Superior temporal gyrus (tissue), 1 donor: Measurements from ENCODE around the gene GMFB.

Source experiments
- DNase-seq: peaks from one replicate; pipeline ENCODE4 v3.0.0-alpha.2; 2016; ENCODE audit errors: extremely low spot score

GMFB gene

DNA sequence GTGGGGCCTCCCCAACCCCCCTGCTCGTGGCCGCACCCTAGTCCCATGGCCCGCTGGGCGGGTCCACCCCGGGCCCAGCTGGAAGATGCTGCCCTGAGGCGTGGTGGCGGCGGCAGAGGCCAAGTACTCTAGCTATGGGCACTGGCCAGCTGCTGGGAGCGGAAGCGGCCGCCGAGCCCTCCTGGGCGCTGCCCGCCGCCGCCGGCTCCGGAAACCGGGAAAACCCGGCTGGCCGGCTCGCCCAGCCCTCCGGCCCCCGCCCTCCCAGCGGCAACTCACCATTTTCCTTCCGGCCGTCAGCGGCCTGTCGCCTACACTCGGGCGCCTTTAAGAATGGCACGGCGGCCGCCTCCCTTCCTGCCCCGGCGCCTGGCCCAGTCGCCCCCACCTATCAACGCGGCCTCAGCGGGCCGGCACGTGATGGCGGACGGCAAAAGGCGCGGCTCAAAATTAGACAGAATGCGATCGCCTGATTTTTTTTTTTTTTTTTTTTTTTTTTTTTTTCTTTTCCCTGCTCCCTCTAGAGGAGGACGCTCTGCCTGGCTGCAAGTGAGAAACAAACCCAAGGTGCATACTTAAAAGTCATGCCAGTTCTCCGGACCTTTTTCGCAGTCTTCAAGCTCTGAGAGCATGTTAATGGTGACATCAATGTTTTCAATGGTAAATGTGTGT is at the start of gene GMFB:
Gene GMFB (minus strand): TSS at position 335 of the 672 bp plus-strand sequence. CDS start 53 bp downstream, at position 282.
- DNase-seq, result peak; percentile 91

DNA sequence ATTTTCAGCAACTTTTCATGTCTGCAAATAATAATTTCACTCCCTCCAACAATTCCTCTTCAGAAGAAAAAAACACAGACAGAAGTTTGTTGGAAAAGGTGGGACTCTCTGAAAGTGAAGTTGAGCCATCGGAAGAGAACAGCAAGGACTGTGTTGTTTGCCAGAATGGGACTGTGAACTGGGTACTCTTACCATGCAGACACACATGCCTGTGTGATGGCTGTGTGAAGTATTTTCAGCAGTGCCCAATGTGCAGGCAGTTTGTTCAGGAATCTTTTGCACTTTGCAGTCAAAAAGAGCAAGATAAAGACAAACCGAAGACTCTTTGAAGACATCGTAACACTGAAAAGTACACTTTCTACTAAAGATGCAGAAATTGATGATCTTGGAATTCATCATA is 49.3 kb upstream of the GMFB start:
- DNase-seq, result no peak

DNA sequence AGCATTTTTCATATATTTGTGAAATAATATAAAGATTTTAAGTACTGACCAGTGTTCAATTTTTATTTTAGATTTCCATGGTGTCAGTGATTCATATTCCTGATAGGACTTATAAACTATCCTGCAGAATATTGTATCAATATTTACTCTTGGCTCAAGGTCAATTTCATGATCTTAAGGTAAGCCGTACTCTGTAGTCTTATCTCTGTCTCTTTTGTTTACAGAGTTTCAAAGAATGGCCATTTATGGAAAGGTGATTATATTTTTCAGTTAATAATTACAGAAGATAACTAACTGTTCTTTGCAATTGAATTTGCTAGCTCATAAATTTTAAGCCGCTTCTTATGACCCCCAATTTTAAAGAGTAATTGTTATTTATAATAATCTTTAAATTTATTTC is 48.9 kb upstream of the GMFB start:
- no peak for DNase-seq

DNA sequence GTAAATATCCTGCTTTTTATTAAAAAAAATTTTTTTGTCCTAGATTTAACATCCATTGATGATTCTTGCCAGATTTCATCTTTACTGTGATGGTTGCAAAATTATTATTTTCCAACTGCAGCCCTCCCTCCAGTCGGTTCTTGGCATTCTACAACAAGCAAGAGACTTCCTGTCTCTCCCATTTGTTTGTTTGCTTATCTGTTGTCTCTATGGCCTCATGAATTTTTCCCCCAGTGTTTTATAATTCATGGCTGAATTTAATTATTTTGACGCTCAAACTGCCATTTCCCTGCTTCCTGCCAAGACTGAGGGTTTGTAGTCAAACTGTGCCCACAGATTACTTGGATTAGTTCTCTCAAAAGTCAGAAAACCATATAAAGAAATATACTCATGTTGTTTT is 46.9 kb upstream of the GMFB start:
- DNase-seq, result no peak

DNA sequence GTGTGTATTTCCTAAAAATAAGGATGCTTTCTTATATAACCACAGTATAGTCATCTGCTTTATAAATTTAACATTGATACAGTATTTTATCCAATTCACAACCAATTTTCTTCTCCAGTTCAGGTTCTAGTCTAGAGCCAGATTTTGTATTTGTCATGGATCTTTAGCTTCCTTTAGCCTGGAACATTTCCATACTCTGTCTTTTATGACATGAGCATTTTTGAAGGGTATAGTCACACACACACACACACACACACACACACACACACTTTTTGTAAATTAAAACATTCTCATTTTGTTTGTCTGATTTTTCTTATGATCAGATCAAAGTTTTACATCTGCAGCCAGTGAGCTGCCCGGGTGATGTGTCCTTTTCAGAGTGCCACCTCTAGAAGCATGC is 46.3 kb upstream of the GMFB start:
- DNase-seq, result no peak

DNA sequence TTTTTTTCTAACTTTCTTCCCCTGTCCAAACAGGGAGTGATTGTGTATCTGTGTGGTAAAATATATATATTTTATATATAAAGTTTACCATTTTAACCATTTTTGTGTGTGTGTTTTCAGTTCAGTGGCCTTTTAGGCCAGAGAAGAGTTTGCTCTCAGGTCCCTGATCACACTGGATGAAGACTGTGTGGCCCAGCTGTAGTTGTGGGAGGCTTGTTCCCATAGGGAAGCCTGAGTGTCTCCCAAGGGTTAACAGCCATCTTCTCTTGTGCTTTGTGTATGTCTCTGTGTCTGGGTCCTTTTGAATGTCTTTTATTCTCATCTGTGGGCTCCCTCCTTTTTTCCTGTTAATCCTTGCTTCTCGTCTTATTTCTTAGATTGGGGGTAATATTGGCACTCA is 44.3 kb upstream of the GMFB start:
- no peak for DNase-seq

DNA sequence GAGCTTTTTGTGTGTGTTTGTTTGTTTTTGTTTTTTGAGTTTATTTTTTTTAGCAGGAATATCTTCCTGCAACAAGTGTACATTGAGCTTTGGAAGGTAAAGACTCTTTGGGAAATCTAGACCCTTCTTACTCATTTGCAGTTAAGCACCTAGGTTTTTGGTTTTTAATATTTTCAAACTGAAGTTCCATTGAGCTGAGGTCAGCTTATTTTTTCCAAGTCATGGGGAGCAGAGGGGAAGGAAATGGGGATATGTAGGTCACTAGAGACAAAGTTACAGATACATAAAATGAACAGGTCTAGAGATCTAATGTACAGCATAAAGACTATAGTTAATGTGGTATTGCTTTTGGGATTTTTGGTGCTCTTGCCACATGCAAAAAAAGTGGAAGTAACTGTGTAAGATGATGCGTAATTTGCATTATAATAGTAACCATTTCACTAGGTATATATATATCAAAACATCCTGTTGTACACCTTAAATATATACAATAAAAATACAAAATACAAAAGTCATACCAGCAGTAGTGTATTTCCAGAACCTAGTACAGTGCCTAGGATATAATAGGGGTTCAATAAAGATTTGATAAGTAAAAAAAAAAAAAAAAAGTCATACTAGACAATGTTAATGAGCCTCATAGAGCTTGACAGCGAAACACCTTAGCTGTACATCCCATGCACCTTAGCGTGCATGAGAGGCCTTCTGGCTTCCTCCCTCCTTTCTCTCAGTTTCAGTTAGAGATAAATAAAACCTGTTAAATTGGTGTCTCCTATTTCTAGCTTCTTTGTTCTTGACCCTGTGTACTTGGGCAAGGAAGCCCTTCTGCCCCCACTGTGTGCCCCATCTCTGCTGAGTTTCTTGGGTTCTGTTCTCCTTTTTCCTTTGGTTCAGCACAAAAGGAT is 43.6 kb upstream of the GMFB start:
- no peak for DNase-seq

DNA sequence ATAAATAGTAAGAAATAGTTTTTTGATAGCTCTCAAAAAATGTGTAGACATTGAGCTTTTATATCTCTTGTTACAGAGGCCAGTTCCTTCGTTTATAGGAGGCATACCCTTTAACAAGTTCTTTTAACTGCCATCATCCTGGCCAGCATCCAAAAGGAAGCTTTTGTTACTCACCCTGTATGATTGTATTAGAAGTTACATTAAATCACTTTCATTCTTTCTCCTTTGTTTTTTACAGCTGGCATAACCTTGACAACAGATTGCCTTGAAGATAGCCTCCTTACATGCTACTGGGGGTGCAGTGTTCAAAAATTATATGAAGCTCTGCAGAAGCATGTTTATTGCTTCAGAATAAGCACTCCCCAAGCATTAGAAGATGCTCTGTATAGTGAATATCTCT is 41.0 kb upstream of the GMFB start:
- DNase-seq, result no peak

DNA sequence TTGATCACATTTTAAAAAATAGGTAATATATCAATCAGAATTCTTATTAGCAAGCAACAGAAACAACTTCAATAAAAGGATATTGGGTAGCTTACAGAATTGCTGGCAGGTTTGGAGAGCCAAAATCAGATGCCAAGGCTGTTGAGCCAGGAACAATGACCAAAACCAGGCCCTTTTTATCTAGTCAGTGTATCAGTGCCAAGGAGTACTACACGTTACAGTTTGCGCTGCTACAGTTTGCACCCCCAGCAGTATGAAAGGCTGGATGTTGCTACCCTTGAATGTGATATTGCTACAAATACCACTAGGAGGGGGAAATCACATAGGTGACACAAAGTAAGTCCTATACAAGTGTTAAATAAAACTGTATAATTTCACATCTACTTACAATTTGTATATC is 40.2 kb upstream of the GMFB start:
- DNase-seq, result no peak

DNA sequence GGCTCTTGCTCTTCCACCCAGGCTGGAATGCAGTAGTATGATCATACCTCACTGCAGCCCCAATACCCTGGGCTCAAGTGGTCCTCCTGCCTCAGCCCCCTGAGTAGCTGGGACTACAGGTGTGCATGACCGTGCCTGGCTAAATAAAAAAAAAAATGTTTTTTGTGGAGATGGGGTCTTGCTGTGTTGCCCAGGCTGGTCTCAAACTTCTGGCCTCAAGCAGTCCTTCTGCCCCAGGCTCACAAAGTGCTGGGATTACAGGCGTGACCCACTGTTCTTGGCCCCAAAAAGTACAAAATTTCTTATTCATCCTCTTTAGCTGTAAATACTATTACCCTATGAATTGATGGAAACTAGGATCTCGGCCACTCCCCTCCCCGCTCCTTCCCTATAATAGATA is 35.6 kb upstream of the GMFB start:
- no peak for DNase-seq

DNA sequence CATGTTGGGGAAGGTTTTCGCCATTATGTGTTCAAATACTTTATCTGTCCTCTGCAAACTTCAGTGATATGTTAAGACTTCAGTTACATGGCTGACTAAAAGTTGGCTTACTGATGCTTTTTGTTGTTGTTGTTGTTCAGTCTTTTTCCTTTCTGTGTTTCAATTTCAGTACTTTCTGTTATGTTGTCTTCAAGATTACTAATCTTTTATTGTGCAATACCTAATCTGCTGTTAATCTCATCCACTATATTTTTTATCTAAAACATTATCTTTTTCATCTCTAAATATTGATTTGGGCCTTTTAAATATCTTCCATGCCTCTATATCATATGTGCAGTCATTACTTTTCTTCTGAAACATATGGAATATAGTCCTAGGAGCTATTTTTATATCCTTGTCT is 27.9 kb upstream of the GMFB start:
- no peak for DNase-seq

DNA sequence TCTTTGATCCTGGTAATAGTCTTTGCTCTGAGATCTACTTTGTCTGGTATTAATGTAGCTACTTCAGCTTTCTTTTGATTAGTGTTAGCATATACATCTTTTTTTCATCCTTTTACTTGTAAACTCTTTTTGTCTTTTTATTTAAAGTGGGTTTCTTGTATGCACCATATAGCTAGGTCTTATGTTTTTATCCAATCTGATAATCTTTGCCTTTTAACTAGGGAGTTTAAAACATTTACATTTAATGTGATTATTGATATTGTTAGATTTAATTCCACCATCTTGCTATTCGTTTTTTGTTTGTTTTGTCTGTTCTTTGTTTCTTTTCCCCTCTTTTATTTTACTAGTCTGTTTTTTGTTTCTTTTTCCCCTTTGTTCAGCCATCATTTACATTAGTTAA is 26.9 kb upstream of the GMFB start:
- no peak for DNase-seq

DNA sequence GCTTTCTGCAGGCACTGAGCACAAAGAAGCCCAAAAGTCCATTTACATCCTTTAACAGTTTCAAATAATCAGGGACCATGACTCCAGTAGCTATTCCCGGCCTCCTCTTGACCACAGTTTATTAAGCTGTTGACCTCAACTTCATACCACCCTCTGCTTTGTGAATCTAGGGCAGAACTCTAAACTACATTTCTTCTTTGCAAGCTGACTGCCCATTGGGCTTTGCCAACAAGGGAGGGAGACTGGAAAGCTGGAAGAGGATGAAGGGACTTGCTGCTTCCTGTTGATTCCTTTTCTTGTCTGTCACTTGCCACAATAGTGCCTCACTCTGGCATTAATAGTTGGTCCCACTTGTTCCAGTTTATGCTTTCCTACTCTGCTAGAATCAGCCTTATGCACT is 23.6 kb upstream of the GMFB start:
- DNase-seq, result no peak

DNA sequence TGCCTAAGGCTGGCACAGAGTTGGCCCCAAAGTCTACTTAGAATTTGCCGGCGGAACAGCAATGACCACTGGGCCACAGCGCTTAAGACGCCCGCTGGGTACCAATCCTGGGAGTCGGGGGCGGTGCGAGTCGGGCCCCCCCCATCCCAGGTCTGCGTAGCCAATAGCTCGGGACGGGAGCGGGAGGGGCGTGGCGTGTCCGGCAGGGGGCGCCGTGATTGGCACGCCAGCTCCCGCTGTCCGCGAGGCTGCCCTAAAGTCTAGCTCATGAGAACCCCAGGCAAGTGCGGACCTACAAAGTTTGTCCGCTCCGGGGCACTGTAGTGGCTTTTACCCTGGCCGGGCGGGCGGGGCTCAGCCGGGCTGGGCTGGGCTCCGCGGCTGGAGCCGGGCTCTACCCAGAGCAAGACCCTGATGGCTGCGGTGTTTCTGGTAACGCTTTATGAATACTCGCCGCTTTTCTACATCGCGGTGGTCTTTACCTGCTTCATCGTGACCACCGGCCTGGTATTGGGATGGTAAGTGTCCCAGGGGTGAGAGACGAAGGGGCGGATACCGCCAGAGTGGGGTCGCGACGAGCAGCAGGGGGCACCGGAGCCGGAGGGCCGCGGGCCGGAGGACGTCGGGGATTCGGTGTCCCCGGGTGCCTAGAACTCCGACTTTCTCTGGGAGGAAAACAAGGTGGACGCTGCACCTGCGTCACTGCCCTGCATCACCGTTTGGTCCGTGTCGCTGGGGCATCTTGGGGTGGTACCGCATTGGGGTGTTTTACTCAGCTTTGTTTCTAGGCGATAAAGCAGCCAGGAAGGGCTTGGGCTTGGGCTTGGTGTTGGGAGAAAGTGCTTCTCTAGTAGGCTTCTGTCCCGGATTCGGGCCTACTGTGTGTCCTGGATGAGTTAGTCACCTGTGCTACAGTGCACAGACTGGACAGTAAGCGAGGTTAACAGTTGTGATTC is 21.0 kb upstream of the GMFB start, which contains the start of gene CGRRF1:
Gene CGRRF1 (plus strand): TSS at position 361 of the 956 bp plus-strand sequence. CDS start 54 bp downstream, at position 415.
- DNase-seq, result peak; percentile 98

DNA sequence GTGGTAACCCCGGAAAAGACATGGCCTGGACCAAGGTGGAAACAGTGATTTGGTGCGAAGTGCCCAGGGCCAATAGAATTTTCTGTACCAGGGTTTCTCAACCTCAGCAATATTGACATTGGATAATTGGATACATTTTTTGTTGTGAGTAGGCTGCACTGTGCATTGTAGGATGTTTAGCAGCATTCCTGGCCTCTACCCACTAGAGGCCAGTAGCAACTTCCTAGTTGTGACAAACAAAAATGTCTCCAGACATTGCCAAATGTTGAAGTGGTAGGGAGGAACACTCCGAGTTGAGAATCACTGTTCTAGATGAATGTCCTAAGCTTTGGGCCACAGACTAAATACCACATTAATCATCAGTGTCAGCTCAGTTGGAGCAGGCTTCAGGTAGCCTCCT is 14.7 kb upstream of the GMFB start:
- no peak for DNase-seq

DNA sequence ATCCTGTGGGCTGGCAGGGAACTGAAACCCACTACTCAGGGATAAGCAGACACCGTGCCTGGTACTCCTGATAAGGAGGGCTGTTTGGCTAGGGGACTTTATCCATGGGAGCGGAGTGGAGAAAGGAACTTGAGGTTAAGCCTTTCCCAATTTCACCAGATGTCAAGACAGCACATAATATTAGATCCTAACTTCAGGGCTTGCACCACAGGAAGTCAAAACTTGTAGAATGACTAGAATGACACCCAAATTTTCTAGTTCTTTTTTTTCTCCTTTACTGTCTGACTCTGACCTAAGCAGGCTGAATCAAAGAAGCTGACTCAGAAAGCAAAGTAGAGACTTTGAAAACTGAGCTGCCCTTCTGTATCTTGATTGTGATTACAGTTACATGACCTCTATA is 13.8 kb upstream of the GMFB start:
- no peak for DNase-seq

DNA sequence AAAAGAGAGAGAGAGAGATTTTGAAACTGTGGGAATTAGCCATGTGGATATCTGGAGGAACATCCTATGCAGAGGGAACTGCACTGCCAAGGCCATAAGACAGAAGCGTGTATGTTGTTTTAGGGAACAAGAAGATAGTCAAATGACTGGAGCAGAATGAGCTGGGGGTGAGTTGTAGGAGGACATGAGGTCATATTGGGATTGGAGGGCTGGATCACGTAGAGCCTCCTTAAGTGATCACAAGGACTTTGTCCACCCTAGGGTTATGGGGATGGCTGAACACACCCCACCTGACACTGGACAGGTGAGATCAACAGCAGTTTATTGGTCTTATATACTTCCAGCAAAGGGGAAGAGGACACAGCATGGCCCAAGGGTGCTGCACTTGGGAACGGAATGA is 12.7 kb upstream of the GMFB start:
- no peak for DNase-seq

DNA sequence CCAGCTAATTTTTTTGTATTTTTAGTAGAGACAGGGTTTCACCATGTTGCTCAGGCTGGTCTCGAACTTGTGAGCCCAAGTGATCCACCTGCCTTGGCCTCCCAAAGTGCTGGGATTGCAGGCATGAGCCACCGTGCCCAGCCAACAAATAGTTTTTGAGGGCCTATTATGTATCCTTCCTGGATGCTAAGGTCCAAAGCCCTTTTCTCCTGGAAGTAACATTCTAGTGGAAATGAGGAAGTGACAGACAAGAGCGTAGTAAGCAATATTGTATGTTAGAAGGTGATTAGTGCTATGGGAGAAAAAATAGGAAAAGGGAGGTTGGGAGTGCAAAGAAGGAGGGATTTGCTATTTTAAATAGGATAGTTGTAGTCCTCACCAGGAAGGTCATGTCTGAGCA is 12.0 kb upstream of the GMFB start:
- DNase-seq, result no peak

DNA sequence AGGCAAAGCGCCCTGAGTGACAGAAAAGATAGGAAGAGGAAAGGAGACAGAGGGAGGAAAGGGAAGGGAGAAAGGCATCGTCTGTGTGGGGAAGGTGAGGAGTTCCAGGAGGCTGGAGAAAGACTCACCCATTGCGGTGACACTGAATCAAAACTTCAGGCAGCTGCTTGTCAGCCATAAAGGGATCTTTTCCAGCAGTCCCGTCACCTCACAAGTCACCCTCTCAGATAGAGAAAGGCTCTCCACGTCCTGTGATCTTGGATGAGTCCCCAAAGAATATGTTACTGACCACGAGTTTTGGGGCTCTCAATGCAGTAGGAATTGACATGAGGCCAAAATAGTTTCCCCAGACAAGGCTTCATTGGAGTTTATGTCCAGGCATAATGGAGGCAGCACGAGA is 9.8 kb upstream of the GMFB start:
- no peak for DNase-seq

DNA sequence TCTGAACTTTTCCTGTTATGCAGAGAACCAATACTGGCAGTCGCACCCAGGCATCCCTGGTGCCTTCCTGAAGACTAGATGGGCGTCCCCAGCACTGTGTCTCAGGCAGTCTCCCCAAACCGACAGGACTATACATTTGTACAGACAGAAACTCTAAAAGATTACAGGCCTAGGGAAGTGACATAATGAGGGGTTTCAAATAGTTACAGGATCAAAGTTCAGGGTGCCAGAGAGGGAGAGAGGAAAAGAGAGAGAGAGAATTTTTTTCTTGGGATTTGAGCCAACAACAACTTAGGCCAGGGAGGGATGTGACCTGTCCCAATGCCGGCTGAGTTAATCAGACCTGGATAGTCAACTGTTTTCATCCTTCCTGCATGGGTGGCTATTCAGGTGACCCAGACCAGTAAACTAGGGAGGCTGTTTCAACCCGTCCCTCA is 9.3 kb upstream of the GMFB start:
- DNase-seq, result no peak

DNA sequence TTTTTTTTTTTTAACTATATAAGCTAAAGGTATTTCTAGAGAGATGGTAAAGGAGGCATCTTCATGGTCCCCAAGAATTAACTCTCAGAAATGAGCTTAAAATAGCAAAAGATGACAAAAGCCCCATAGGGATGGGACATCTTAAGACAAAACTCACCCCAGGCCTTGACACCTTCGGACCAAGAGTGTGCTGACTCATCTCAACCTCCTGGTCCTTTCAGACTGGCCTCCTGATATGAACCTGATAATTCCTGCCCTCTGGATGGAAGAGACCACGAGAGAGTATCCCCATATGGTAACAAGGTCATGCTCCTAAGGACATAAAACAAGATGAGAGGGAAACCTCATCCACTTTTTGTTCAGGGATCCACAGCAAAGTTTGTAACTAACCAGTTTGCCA is 8.4 kb upstream of the GMFB start:
- DNase-seq, result no peak

DNA sequence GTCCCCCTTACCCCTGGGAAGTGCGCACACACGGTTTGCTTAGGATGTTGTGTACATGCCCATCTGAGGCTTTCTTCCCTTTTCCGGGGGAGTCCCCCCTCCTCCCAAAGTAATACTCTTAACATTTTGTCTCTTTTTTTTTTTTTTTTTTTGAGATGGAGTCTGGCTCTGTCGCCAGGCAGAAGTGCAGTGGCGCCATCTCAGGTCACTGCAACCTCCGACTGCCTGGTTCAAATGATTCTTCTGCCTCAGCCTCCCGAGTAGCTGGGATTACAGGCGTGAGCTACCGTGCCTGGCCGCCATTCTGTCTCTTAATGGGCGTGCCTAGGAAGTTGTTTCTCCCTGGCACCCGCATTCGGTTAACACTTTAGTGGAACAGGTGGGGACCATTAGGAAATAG is 4.5 kb upstream of the GMFB start:
- DNase-seq, result no peak
